GM21515 (cell line): Measurements from ENCODE around the gene ACO2.
"Not testable (repeated sequence)": the region's sequence is repeated elsewhere in the genome, so short reads cannot be mapped to it uniquely, and the experiment has no call there.

ENCODE experiments used
- ATAC-seq: cut with Tn5 transposase; IDR thresholded peaks from one replicate; pipeline ENCODE4 v1.9.1; 2021; ENCODE audit not compliant: unreplicated experiment

The ACO2 gene

GRCh38 chr22:41468381-41469217 is at the start of gene ACO2, which contains the start of gene PHF5A:
ACO2 (plus strand) TSS chr22:41469117; CDS start chr22:41469147, 30 bp downstream.
PHF5A (minus strand) TSS chr22:41468692; CDS start chr22:41468653, 39 bp downstream.
- peak; percentile 84 for ATAC-seq

DNA sequence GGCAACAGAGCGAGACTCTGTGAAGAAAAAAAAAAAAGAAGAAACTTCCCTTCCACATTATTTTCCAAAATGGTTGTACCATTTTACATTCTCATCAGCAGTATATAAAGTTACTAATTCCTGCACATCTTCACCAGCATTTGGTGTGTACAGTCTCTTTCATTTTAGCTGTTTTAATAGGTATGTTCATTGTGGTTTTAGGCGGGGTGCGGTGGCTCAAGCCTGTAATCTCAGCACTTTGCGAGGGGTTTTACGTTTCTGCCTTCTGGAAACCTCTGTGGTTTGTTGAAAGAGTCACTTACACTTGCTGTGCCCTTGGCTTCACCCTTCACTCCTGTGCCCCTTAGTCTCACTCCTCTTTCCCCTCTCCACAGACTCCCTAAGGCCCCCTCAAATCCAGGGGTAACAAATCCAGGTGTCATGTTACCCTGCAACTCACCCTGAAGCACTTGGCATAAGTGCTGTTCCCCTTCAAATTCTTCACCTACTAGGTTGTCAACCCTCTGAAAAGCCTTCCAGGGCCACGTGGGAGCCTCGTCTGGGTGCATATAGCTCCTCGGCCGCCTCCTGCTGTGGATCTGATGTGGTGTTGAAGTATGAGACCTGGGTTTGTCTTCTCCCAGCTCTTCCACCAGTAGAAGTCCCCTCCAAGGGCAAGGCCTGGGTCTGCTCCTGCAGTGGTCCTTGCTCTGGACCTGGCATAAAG is 43.1 kb upstream of the ACO2 start:
- ATAC-seq = no peak

- no peak for ATAC-seq
Measured at GRCh38 chr22:41429232-41429950, 39.5 kb upstream of the ACO2 start.

DNA sequence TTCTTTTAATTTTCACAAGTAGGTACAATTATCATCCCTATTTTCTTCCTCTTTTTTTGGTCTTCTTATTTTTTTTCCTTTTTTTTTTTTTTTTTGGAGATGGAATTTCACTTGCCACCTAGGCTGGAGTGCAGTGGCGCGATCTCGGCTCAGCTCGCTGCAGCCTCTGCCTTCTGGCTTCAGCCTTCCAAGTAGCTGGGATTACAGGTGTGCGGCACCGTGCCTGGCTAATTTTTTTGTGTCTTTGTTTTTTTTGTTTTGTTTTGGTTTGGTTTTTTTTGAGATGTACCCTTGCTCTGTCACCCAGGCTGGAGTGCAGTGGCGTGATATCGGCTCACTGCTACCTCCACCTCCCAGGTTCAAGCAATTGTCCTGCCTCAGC is 39.0 kb upstream of the ACO2 start:
- ATAC-seq = no peak

DNA sequence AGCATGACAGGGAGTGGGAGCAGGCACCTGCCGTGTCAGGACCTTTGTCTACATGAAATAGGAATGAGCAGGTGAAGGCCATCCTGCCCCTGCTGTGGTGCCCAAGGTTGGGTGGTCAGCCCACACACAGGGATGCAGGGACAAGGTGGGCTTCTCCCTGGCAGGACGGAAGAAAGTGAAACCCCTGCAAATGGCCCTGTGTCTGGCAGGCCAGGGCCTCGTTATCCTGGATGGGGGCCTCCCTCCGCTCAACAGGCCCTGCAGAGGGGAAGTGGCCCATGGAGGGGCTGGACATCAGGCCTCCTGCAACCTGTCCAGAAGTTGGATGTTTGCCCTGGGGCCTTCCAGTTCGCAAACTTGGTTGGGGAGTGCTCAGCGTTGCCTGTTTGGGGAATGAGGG is 37.3 kb upstream of the ACO2 start:
- no peak for ATAC-seq

DNA sequence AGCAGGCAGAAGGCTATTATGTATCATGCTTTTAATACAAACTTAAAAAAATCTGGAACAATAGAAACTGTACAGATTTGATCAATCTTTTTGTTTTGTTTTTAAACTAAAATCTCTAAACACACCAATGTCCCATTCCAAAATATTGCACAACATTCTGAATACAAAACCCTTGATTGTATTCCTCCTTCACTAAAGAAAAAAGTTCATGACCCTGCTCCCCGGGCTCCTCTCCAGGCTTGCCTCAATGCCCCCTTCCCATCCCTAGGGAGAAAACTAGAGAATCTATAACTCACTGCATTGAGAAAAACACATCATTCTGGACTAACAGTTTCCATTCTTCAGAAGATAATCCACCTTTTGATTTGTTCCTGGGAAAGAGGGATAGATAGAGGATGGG is 35.4 kb upstream of the ACO2 start:
- ATAC-seq = not testable (repeated sequence)

GRCh38 chr22:41434361-41435003 is 34.4 kb upstream of the ACO2 start:
- not testable (repeated sequence) for ATAC-seq

DNA sequence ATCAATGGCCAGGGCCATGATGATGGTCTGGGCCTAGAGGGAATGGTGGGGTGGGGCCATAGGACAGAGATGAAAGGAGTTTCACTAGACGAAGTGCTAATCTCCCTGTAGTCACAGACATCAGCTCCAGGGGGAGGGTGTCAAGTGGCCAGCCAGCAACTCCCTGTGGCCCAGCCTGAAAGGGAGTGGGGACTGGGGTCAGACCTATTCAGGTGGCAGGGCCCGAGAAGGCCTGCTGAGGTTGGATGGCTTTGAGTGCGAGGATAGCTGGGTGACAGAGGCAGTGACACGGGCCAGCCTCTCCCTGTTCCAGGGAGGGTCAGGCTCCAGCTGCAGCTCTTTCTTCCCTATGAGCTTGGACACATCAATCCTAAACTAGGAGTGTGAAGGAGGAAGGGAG is 33.4 kb upstream of the ACO2 start:
- ATAC-seq = no peak

DNA sequence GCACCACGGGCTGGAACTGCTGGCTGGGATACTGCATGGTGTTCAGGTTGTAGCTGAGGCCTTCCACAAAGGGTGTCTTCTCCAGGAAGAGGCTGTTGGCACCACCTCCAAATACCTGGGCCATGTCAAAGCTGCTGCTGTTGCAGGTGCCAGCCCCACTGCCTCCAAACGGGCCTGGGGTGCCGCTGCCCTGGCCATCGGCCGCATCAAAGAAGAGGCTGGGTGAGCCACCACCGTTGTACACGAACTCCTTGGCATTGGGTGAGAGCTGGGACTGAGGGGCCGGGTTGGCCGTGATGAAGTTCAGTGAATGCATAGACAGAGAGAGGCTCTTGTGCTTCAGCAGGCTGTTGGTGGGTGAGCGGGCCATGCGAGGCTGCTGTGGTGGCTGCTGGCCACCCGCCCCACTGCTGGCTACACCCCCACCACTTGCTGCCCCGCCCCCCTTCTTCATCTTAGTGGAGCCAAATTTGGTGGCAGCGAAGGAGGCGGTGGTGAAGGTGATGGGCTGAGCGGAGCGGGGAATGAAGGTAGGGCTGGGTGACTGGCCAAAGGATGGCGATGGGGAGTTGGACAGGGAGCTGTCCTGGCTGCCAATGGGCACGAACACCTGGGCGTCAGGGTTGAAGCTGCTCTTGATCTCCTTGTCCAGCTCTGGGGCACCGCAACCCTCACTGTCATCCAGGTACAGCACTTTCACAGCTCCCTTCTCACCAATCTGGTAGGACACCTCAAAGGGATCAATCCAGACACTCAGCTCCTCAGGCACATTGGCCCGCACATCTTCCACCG is 32.4 kb upstream of the ACO2 start:
- ATAC-seq = no peak

DNA sequence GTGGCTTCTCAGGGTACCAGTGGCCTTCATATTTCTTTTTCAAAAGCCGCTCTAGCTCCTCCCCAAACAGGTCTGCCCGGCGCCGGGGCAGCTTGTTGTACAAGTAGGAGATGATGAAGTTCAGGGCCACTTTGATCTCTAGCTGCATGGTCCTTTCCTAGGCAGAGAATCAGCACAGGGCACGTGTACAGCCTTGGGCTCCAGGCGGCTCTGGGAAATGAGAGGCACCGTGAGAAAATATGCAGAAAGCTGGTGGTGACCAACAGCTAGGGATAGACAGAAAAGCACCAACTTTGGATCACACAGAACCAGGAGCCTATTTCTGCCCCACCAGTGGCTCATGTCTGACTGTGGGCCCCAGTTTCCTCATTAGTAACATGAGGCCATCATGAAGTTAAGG is 31.7 kb upstream of the ACO2 start:
- ATAC-seq = no peak

- ATAC-seq = not testable (repeated sequence)
Measured at GRCh38 chr22:41440511-41440910, 28.4 kb upstream of the ACO2 start.

DNA sequence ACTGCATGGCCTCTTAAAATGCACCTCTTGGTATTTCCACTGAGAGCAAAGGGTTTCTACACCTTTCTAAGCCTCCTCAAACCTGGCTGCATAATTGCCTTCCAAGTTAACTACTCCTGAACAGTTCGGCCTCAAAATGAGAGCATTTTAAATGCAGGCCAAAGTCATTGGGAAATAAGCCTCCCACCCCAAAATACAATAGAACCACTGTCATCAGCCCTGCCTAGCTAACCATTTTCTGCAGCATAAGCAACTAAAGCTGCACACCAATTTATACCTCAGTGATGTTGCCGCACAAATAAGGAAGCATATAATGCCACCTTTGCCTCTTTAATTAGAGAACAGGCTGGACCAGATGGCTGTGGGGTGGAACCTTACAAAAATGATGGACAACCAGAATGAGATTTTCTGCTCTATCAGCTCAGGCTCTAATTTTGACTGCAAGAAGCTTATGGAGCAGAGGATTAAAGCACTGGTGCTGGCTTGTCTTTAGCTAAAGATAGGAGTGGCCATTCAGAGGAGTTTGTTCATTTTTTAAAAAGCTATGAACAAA is 26.6 kb upstream of the ACO2 start:
- ATAC-seq = no peak

DNA sequence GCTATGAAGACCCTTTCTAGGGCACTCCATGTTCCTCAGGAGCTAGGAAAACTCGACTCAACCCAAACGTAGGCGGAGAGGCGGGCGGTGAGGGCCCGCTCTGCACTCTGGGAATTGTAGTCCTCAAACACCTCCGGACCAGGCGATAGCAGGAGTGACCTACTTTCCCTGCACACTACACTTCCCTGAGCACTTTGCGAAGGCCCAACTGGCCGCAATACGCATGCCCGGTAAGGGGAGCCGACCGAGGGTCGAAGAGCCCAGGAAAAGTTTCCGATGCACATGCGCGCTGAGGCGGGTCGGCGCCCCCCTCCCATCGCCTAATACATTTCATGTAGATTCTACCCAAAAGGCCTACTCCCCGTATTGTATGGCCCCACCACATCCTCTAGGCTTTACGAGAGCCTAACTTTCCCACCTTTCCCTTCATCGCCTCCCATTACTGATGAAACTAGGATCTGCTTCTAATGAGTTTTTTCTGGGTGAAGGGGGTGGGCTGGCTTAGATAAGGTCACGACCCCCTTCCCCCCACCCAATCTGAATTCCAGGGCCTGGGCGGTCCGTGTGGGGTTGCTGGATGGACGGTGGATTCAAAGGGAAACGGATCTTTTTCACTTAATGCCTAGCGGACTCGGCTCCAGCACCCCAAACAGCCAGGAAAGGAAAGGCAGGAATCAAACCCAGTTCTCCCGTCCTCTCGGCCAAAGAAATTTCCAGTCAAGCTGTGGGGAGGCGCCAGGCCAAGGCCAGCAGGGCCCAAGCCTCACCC is 24.4 kb upstream of the ACO2 start:
- peak; percentile 37 for ATAC-seq

DNA sequence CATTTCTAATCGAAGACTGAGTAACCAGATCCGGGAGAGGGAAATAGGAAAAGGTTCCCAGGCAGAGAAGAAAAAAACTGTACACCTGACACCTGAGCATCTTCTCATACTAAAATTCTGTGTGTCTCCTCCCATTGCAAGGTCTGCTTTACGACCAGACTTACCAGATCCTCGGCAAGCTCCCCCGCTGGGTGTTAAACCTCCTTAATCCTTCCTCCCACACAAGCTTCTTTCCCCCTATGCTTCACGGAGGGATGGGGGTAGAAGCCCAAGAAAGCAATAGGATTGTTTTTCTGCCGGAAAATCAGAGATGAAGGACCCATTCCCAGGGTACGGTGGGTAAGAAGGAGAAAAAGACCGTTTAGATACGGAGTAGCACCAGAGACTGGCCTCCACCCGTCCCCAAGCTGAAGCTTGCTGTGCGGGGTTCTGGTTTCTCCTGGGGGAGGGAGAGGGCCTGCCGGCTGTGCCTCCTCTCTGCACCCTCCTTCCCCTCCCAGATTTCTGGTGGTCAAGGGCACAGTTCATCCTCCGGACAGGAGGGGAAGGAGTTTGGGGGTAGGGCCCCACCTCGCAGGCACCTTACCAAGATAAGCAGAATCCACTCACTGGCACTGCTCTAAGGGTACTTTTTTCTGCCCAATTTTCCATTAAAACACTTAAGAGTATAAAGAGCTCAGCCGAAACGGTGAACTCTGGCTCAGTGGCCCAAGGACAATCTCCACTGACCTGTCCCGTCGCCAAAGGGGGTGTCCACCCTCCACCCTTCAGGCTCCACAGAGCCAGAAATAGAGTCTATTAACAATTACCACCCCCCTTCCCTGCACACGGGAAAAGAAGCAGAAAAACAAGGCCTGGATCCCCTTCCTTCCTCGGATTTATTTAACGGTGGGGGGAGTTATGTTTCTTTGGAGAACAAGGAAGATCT is 23.5 kb upstream of the ACO2 start:
- no peak for ATAC-seq

DNA sequence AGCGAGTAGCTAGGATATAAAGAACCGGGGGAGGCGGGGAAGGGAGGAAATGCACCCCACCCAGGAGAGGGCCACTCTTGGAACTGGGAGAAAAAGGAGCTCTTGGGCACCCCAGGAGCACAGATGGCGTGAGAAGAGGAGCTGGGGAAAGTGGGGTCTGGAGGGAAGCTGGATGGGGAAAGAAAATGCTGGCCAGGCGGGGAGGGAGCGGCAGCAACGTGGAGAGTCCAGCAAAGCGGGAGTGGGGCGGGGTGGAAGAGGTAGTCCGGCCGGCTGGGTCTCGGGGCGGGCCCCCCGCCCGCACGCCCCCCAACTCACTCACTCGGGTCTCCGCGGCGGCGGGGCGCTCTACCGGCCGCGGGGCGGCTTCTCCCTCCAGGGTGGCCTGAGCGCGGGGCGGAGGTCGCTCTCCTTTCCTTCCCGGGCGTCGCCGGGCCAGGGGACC is 22.8 kb upstream of the ACO2 start:
- ATAC-seq = no peak

GRCh38 chr22:41446639-41447434 is 22.1 kb upstream of the ACO2 start, which contains the start of gene TOB2:
TOB2 (minus strand) TSS chr22:41446801; CDS start chr22:41437345, 9,456 bp downstream.
- ATAC-seq = peak; percentile 42
